WTC11 (cell line): ENCODE measurements around the gene DLGAP5.

ENCODE experiments used
- CREB1 ChIP-seq: sonication (generic); formaldehyde crosslinking; IDR thresholded peaks from 2 replicates; pipeline ENCODE4 v1.8.0; 2023; ENCODE audit warnings: mild to moderate bottlenecking, missing genetic modification reagents
- ELF4 ChIP-seq: sonication (generic); formaldehyde crosslinking; IDR thresholded peaks from 2 replicates; pipeline ENCODE4 v1.8.1; 2022; ENCODE audit warnings: low read depth, mild to moderate bottlenecking, moderate library complexity, missing genetic modification reagents
- ZBTB21 ChIP-seq: sonication (generic); formaldehyde crosslinking; IDR thresholded peaks from 2 replicates; pipeline ENCODE4 v1.8.1; 2023; ENCODE audit warnings: mild to moderate bottlenecking, missing genetic modification reagents, borderline replicate concordance
- ZNF423 ChIP-seq: fragments of 250-450 bp; sonication (Bioruptor Pico); IDR thresholded peaks from 2 replicates; pipeline ENCODE4 v2.1.2; 2022; ENCODE audit warnings: mild to moderate bottlenecking, moderate library complexity
- TF ChIP-seq, protein P1 (sequence below): sonication (generic); formaldehyde crosslinking; IDR thresholded peaks from 2 replicates; pipeline ENCODE4 v1.8.1; 2023; ENCODE audit warnings: mild to moderate bottlenecking, missing genetic modification reagents, moderate library complexity
- TF ChIP-seq, protein P2 (sequence below): fragments of 200-600 bp; IDR thresholded peaks from 2 replicates; pipeline ENCODE4 v1.8.0; 2022; ENCODE audit warnings: antibody characterized with exemption
- TF ChIP-seq, protein P3 (sequence below): sonication (generic); formaldehyde crosslinking; IDR thresholded peaks from 2 replicates; pipeline ENCODE4 v1.8.0; 2022; ENCODE audit warnings: mild to moderate bottlenecking, missing genetic modification reagents

DNA sequence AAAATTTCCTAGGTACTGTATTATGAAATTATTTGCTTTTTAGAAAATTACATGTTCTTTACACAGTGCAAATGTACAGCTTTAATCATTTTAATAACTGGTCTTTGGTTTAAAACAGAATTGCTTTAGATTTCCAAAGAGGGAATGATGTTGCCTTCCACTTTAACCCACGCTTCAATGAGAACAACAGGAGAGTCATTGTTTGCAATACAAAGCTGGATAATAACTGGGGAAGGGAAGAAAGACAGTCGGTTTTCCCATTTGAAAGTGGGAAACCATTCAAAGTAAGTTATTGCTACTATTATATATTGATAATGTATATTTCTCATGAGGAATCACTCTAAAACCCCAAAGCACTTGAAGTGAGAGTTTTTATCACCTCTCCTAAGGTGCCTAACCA is 48.9 kb downstream of the DLGAP5 start:
- TF ChIP-seq, protein P1, sequence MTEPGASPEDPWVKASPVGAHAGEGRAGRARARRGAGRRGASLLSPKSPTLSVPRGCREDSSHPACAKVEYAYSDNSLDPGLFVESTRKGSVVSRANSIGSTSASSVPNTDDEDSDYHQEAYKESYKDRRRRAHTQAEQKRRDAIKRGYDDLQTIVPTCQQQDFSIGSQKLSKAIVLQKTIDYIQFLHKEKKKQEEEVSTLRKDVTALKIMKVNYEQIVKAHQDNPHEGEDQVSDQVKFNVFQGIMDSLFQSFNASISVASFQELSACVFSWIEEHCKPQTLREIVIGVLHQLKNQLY (CRISPR knock-in tag): no peak
- TF ChIP-seq ZNF423 (CRISPR knock-in tag) (no peak), ZBTB21 (CRISPR knock-in tag) (no peak), CREB1 (CRISPR knock-in tag) (no peak), ELF4 (no peak)
- TF ChIP-seq, protein P2, sequence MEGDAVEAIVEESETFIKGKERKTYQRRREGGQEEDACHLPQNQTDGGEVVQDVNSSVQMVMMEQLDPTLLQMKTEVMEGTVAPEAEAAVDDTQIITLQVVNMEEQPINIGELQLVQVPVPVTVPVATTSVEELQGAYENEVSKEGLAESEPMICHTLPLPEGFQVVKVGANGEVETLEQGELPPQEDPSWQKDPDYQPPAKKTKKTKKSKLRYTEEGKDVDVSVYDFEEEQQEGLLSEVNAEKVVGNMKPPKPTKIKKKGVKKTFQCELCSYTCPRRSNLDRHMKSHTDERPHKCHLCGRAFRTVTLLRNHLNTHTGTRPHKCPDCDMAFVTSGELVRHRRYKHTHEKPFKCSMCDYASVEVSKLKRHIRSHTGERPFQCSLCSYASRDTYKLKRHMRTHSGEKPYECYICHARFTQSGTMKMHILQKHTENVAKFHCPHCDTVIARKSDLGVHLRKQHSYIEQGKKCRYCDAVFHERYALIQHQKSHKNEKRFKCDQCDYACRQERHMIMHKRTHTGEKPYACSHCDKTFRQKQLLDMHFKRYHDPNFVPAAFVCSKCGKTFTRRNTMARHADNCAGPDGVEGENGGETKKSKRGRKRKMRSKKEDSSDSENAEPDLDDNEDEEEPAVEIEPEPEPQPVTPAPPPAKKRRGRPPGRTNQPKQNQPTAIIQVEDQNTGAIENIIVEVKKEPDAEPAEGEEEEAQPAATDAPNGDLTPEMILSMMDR: no peak
- TF ChIP-seq, protein P3, sequence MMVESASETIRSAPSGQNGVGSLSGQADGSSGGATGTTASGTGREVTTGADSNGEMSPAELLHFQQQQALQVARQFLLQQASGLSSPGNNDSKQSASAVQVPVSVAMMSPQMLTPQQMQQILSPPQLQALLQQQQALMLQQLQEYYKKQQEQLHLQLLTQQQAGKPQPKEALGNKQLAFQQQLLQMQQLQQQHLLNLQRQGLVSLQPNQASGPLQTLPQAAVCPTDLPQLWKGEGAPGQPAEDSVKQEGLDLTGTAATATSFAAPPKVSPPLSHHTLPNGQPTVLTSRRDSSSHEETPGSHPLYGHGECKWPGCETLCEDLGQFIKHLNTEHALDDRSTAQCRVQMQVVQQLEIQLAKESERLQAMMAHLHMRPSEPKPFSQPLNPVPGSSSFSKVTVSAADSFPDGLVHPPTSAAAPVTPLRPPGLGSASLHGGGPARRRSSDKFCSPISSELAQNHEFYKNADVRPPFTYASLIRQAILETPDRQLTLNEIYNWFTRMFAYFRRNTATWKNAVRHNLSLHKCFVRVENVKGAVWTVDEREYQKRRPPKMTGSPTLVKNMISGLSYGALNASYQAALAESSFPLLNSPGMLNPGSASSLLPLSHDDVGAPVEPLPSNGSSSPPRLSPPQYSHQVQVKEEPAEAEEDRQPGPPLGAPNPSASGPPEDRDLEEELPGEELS (CRISPR knock-in tag): no peak
